Mammary epithelial cell (primary cell): ENCODE measurements around the gene SHISAL2A.

Source experiments
- EZH2 ChIP-seq: IDR thresholded peaks from 2 replicates; pipeline ENCODE4 v1.6.1; 2012; ENCODE audit warnings: low read length, inconsistent platforms, borderline replicate concordance
- TF ChIP-seq, protein P1 (sequence below), 2 donors: IDR thresholded peaks in 1 of 2; conservative IDR thresholded peaks in 1 of 2; 2 replicates each; pipeline ENCODE4 v1.5.1; 2011 to 2012; ENCODE audit warnings: inconsistent platforms in 2 of 2, low read length in 2 of 2, mild to moderate bottlenecking in 2 of 2, control low read depth in 1 of 2, low read depth in 1 of 2; ENCODE audit not compliant: insufficient read depth in 1 of 2; ENCODE audit errors: extremely low read depth in 1 of 2

- TF ChIP-seq, protein P1, sequence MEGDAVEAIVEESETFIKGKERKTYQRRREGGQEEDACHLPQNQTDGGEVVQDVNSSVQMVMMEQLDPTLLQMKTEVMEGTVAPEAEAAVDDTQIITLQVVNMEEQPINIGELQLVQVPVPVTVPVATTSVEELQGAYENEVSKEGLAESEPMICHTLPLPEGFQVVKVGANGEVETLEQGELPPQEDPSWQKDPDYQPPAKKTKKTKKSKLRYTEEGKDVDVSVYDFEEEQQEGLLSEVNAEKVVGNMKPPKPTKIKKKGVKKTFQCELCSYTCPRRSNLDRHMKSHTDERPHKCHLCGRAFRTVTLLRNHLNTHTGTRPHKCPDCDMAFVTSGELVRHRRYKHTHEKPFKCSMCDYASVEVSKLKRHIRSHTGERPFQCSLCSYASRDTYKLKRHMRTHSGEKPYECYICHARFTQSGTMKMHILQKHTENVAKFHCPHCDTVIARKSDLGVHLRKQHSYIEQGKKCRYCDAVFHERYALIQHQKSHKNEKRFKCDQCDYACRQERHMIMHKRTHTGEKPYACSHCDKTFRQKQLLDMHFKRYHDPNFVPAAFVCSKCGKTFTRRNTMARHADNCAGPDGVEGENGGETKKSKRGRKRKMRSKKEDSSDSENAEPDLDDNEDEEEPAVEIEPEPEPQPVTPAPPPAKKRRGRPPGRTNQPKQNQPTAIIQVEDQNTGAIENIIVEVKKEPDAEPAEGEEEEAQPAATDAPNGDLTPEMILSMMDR (conservative IDR thresholded peaks at IDR 0.05 in 1 of 2, IDR thresholded peaks at IDR 0.05 in 1 of 2; ENCODE audit: extremely low read depth in 1 of 2, insufficient read depth in 1 of 2, low read depth in 1 of 2, low read length in 2 of 2) = no peak
- TF ChIP-seq EZH2 = no peak
Observed at GRCh38 chr1:52615489-52616042, 17.4 kb upstream of the SHISAL2A start.
